HG03442 (cell line): Measurements from ENCODE around the gene SECTM1.
"Not testable (repeated sequence)": the region's sequence is repeated elsewhere in the genome, so short reads cannot be mapped to it uniquely, and the experiment has no call there.

Experiments used
- ATAC-seq: cut with Tn5 transposase; IDR thresholded peaks from one replicate; pipeline ENCODE4 v1.9.1; 2021; ENCODE audit warnings: mild to moderate bottlenecking, moderate library complexity; ENCODE audit not compliant: unreplicated experiment

Gene SECTM1

DNA sequence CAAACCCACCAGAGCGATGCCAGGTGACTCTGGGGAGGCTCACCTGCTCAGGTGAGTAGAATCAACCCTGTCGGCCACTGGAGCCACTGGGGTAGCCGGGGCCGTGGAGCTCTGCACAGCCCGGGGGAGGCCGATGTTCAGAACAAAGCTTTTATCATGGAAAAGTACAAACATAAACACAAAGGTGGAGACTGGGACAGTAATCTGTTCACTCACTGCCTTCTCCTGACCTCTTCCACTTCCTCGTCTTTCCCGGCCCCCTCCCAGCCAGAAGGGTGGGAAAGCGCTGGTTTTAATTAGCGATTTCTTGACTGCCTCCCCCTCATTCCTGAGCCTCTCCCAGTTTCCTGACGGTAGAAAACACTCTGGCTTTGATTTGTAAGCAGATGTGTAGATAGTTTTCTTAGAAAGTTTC is 15.7 kb upstream of the SECTM1 start:
- no peak for ATAC-seq

DNA sequence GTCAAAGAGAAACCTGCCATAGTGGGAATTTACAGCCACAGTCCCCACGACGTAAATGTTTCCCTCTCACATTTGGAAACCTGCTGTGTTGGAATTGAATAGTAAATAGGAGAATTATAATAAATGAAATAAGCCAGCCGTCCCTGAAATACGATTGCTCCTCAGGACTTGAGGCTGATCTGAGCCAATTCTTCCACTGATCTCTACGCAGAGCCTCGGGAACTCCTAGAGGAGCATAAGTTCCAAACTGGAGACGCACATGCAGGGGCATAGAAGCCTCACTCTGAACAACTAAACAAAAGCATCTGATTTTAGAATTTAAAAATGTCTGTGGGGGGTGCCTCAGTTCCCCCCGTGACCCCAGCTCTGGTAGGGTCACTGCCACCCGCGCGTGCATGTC is 15.3 kb upstream of the SECTM1 start:
- no peak for ATAC-seq

DNA sequence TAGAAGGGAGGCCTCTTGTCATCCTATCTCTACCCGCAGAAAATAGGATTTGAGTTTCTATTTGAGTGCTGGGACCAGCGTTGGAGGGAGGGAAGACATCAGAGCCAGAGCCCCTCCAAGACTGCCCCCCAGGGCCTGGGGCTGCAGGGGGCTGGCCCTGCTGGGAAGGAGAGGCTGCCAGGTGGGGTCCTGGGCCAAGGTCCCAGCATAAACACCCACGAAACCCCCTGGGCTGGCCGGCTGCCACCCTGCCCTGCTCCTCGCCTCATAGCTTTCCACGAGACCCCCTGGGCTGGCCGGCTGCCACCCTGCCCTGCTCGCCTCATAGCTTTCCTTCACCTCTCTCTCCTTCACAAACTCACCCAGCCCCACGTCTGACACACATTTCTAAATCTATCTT is 14.9 kb upstream of the SECTM1 start:
- no peak for ATAC-seq

DNA sequence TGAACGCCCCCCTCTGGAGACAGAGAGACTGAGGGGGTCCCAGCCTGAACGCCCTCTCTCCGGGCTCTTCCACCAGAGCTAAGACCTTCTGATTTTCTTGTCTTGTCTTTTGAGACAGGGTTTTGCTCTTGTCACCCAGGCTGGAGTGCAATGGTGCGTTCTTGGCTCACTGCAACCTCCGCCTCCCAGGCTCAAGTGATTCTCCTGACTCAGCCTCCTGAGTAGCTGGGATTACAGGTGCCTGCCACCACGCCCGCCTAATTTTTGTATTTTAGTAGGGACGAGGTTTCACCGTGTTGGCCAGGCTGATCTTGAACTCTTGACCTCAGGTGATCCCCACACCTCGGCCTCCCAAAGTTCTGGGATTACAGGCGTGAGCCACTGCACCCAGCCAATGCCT is 14.4 kb upstream of the SECTM1 start:
- ATAC-seq = not testable (repeated sequence)

DNA sequence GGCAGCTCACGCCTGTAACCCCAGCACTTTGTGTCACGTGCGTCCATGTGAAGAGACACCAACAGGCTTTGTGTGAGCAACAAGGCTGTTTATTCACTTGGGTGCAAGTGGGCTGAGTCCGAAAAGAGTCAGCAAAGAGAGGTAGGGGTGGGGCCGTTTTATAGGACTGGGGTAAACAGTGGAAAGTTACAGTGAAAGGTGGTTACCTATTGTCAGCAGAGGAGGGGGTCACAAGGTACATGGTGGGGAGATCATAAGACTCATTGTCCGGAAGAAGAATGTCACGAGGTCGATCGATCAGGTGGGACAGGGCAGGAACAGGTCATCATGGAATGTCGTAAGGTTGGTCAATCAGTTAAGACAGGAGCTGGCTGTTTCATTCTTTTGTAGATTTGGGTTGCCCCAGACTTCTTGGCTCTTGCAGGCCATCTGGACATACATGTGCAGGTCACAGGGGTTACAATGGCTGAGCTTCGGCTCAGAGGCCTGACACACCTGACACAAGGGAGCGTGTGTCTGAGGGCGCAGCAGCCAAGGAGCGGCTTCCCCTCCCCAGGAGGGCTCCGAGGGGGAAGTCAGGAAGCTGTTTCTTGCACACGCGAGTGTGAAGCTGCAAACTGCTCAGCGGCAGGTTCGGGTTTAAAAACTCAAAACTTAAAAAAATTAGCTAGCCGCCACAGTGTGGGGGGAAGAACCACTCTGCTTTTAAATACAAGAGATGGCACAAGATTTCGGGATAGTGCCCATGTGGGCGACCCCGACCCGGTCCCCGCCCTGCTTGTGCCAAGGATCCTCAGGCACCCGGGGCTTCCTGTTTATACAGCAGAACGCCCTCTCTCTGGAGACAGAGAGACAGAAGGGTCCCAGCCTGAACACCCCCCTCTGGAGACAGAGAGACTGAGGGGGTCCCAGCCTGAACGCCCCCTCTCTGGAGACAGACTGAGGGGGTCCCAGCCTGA is 13.1 kb upstream of the SECTM1 start:
- no peak for ATAC-seq

DNA sequence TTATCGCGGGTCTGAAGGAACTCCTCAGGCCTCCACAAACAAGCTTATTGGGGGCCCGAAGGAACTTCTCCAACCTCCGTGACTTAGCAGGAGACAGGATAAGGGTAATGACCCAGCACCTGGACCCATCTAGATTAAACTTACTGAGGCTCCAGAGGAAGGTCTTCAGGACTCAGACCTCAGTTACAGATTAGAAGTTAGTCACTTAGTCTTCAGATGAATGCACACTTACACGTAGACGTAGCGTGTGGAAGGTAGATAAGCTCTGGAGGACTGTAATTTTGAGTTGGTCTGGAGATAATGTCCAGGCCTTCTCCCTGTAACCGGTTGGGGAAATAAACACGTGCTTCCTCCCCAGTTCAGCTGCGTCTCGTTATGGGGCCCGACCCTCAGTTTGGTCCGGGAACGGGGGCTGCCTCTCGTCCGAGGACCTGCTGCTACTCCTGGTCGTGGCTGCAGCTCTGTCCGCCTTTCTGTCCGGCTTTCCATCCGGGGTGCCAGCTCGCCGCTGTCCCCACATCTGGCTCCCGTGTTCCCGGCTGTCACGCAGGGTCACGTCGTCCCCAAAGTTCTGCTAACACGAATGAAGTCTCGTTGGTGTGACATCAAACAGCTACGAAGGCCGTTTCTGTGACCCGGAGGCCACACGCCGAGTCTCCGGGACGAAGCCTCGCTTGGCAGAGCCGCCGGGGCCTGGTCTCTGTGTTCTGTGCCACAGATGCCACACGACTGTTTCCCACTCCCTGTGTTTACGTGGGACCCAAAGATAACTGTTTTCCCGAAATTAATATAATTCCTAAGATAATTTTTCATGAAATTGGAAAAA is 11.8 kb upstream of the SECTM1 start:
- no peak for ATAC-seq

DNA sequence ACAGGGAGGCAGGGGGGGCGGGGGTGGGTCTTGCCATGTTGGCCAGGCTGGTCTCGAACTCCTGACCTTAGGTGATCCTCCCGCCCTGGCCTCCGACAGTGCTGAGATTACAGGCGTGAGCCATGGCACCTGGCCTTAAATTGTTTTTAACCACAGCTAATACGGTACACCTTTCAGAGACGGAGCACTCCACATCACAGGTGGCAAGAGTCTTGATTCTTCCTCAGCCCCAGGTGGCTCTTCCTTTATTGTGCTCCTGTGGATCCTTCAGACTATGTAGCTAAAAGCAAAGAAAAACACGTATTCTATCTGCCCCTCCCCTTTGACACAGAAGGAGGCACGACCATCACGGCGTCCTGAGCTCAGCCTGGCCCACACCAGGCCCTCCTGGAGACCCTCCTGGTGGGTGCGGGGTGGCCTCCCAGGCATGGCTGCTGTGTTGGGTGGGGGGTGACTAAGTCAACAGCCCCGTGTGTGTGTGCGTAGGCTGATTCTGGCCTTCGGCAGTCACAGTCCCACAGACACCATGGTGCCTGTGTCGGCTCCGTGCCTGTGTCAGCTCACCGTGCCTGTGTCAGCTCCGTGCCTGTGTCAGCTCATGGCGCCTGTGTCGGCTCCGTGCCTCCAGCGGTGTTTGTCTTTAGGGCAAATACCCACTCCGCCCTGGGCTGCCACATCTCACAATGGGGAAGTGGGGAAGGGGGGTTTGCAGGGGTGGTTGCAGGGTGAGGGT is 10.8 kb upstream of the SECTM1 start:
- ATAC-seq = no peak

DNA sequence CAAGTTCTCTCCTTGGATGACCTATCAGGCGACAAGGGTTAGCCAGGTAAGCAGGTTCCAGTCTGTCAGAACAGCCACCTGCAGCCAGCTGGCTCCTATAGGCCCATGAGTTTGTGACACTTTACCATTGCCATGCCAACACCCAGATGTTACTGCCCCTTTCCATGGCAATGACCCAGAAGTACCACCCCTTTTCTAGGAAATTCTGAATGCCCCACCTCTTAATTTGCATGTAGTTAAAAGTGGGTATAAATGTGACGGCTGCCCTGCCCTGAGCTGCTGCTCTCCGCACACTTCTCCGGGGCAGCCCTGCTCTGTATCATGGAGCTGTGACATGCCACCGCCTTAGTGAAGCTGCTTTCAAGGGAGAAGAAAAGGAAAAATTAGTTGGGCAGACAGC is 10.0 kb upstream of the SECTM1 start:
- ATAC-seq = no peak

DNA sequence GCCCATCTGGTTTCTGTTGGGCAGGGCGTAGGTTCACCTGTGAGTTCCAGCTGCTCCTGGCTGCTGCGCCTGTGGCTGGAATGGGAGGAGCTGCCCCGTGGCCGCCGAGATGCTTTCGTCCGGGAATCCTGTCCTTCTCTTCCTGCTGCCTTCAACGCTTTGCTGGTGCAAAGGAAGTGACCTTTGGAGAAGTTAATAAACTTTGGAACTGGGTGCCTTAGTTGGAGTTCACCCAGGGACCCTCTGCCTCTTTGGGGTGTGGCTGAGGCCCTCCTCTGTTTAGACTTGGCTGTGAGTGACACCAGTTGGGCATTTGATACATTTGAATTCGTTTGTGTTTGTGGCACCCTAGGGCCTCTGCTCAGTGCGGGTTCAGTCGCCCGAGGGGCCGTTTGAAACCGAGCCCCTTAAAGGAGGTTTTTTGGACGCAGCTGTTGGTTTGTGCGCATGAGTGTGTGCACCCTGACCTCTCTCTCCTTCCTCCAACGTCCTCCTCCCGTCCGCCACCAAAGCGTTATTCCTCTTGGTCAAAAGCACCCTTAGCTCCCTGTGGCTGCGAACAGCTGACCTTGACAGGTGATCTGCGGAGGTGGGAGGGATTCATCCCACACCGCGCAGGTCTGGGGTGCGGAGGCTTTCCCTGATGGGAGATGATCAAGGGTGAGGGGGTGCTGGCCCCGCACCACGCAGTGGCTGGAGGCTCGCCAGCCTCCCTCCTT is 9.0 kb upstream of the SECTM1 start:
- no peak for ATAC-seq

DNA sequence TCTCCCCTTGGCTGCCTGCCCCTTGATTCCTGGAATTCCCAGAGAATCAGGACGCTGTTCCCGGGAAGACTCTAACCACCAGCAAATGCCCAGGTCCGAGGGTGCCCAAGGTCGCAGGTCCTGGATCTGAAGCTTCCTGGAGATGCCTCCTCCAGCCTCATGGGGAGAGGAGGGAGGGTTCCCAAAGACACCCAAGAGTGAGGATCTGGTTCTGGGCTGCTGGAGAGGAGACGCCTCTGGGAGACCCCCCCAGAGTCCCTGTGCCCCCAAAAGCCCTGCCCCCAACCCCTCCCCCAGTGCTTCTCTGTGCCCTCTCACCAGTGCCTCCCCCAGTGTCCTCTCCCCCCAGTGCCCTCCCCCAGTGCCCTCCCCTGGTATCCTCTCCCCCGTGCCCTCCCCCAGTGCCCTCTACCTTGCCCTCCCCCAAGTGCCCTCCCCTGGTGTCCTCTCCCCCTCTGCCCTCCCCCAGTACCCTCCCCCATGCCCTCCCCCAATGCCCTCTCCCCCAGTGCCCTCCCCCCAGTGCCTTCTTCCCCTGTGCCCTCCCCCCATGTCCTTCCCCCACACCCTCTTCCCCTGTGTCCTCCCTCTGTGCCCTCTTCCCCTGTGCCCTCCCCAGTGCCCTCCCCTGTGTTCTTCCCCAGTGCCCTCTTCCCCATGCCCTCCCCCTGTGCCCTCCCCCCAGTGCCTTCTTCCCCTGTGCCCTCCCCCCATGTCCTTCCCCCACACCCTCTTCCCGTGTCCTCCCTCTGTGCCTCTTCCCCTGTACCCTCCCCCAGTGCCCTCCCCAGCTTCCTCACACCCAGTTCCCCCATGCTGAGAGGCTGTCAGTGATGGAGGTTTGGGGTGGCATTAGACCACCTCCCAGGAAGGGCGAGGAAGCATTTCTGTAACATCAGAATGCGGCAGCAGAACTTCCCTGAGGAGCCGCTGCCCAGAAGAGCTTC is 6.3 kb upstream of the SECTM1 start:
- no peak for ATAC-seq

DNA sequence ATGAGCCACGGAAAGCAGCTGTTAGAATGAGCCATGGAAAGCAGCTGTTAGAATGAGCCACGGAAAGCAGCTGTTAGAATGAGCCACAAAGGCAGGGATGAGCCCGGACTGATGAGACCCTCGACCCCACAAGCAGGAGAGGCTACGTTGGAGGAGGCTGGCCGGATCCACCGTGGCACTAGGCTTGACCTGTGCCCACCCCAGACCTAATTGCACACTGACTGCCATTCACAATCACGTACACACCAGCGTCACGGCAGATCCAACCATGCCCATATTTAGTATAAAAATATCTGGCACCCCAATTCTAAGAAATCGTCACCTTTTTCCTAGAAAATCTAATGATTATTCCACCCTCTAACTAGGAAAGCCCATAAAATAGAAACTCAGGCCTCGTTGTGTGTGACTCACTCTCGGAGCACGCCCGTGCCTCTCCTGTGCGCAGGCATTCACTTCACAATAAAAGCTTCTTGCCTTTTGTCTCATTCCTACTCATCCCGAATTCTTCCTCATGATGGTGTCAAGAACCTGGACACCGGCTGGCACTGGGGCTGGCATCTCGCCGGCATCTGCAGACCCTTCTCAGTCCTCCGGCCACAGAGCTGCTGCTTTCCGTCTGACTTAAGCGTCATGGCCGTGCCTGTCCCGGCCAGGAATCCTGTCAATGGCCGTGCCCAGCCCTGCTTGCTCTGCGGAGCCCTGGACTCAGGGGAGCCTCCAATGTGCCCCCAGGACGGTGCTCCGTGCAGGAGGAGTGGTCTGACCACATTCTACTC is 5.5 kb upstream of the SECTM1 start:
- no peak for ATAC-seq

DNA sequence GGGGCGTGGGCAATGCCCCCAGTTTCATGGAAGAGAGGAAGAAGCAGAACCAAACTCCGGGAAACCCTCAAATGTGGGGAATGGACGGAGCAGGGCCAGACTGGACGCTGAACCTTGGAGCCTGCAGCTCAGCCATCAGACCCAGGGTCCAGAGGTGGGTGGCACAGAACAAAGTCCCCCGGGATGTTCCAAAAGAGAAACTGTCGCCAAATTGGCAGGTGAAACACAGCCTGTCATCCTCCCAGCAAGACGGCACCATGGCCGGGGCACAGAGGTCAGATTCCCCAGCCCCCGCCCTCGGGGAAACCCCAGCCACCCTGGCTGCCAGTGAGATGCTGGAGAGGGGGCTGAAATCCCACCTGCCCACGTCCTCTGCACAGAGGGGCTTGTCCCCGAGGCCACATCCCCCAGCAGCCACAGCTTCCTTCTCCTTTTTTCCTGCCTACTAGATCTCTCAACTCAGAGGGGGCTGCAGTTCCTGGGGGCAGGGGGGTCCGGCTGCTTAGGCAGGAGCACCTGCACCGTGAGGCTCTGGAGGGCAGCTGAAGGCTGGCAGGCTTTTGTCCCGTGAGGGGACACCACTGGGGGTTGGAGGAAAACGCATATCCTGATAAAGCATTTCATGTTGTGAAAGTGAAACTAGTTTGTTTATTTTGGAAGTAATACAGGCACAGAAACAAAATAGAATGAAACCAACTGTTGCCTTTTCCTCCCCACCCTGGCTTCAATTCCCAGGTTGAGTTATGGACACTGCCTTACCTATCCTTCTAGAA is 1.2 kb upstream of the SECTM1 start:
- no peak for ATAC-seq

DNA sequence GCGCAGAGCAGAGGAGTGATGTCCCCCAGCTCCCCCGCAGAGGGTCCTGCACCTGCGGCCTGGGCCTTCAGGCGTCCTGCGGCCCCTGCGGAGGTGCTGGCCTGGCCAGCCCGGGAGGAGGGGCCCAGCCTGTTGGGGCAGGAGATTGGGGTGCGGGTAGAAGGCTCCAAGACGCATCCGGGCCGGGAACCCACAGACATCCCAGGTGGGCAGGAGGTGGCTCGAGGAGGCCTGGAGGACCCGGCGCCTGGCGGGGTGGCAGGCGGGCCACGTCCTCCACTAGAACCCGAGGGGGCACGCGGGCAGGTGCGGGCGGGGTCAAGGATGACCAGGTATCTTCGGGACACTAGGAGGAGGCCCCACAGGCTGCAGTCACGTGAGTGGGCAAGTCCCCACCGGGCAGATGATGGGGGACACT is 647 bp upstream of the SECTM1 start:
- no peak for ATAC-seq

DNA sequence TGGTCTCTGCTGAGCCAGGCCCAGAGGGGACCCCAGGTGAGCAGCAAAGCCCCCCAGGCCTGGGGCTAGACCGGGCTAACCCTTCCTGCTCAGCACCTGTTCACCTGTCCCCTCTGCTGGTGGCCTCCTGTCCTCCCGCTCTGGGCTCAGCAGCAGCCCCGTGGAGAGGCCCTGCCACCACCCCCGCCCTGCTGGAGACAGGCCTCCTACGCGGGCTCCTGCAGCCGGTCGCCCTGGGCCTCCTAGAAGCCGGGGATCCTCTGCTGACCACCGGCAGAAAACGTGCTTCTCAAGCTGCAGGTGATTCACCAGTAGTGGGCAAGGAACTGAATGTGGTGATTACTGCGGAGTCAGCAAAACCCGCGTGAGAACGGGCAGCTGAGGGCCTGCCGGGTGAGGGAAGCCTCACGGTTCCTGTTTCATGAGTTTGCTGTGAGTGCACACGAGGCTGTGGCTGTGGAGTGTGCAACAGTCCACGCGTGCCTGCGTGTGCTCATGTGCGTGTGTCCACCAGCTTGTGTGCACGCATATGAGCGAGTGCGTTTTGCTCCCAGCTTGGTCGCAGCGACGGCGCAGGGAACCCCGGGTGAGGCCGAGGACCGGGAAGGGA is 792 bp downstream of the SECTM1 start:
- ATAC-seq = no peak

DNA sequence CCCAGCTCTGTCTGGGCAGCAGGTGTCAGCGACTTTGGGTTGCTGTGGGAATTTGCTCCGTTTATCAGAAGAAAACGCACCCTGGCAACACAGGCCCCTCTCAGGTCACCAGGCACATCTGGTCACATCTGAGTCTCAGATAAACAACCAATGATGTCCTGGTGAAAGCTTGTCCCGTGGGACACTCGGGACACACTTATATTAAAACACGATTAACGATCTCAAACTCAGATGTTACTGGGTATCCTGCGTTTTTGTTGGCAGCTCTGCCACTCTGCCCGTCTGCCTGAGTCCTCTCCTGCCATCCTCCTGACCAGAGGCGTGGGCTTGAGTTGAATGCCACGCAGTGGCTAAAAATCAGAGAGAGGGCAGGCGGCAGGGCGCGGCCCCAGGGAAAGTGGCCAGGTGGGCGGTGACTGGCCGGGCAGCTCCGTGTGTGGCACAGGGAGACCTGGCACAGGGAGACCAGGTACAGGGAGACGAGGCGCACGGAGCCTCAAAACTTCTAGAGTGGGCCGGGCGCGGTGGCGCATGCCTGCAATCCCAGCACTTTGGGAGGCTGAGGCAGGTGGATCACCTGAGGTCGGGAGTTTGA is 2.1 kb downstream of the SECTM1 start:
- ATAC-seq = no peak

DNA sequence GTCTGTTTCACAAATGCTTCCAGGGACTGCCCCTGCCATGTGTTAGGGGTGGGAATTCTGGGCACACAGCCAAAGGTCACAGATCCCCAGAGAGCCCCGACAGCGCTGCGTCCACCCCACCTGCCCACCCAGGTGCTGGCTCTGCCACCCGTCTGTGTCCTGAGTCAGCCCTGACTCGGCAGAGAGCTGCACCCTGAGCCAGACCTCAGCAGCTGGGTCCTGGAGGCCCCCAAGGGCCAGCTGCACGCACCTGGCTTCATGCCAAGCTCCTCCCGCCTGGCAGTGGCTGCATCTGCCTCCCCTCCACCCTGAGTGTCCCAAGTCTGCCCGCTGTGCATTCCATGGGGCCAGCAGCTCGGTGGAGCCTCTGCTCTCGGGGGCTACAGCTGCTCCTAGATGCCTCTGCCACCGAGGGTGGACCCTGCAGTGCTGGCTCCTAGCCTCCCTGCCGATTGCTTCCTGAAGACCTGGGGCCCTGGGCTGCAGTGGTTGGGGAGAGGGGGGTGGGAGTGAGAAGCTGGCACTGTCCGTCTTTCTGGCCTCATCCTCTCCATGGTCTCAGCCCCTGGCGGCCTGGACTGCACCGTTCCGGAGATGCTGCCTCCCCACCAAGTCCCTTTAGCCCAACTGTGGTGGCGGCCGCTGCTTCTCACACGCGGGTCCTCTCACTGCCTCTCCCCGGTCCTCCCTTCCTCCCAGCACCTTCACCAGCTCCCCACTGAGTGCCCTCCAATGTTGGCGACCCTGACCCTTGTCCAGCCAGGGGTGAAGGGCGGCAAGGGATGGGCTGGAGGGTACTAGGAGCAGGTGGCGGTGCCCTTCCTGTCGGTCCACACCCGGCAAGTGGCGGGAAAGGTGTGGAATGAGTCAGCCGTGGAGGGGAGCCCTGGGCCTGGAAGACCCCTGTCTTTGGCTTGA is 3.0 kb downstream of the SECTM1 start:
- no peak for ATAC-seq
